ENCODE measurements around the gene PLOD2.
A peak's percentile ranks its signal among the peaks of the same experiment; 100 is the strongest.

PLOD2 gene

DNA sequence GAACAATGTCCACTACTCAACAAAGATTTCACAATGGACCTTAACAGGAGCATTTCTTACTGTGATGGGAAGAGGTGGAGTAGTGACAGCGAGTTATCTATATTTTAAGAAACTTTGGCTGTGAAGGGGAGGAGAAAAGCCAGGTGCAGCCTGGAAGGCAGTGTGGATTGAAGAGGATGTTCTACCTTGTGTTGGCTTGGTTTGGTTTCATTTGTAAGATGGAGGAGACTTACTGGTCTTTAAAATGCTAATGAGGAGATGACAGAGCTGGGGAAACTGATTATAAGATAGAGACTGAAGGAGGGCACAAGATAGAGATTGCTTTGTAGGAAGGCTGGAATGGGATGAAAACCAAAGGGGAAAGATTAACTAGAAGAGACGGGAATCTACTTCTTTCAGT, 59.4 kb downstream of the PLOD2 start:
- DNase-seq, result no peak

DNA sequence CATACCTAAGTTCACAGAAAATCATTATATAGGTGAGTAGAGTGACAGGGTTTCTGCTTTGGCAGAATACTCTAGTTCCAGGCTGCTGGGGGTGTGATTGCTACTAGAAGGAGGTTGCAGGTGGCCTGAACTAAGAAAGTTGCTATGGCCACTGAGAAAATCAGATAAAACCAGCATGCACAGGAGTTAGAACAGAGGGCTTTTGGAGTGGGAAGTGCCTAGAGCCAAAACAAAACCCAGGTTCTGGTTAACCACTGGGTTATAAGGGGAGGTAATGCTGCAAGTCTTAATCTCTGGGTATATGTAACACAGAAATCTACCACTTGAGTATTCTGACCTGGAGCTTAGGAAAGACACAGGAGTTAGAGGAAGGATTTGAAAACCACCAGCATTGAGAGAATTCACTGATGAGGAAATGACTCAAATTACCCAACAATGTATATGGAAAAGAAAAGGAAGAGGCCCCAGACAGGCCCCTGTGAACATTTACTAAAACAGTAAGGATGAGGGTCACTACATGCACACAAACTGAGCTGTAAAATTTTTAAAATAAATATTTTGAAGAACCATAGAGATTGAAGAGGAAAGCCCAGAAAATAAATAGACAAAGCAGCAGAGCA, 60.0 kb downstream of the PLOD2 start:
- DNase-seq, result no peak

DNA sequence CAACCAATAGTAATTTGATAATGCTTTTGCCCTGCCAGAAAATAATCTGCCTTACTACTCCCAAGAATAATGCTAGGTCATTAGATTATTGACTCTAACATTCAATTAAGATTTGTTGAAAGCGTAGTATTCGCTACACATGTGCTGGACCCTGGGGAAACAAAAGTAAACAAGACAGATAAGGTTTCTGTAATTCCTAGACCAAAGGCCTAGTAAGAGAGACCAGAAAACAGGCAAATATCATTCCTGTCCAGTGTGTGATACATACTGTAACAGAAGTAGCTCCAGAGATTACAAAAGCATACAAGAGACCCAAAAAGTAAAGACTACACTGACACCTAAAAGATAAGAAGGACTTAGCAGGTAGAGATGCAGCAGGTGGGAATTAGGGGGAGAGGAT, 60.8 kb downstream of the PLOD2 start:
- no peak for DNase-seq

DNA sequence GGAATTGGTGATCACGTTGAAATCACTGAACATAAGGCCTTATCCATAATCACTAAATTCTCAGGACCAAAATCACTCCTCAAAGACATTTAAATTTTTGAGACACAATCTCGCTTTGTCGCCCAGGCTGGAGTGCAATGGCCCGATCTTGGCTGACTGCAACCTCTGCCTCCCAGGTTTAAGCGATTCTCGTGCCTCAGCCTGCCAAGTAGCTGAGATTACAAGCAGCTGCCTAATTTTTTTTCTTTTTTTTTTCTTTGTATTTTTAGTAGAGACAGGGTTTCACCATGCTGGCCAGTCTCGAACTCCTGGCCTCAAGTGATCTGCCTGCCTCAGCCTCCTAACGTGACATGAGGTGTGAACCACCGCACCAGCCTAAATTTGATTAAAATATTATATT, 61.7 kb downstream of the PLOD2 start:
- DNase-seq, result no peak

DNA sequence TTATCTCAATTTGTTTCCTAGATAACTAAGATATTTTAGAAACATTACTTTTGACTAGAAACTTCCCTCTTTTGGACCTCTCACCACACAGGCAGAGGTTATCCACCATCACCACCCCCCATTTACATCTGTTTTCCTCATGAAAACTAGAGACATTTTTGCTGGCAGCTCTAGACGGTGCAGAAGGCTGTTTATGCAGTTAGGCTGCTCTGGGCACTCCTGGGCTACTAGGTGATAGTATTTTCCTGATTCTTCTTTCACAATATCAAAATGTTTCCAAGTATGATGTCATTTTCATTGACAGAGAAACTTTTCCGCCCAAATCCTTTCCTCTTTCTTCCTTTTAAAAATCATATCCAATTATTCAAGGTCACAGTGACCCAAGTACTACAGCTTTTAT, 67.1 kb downstream of the PLOD2 start:
- no peak for DNase-seq

DNA sequence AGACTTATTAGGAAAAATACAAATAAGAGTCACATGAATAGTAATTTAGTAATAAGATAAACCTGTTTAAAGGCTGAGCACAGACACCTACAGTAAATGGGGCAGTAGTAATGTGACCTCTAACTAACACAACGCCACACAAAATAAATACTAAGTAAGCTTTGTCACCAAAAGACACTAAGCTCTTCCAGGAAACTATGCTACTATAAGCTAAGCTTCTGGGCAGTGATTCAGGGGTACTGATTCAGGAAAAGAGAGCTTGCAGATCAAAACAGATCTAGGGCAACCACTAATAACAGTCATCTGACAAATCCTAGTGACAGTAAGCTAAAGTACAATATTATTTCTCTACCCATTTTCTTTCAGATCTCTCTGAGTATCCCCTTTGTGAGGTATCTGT, 68.8 kb downstream of the PLOD2 start:
- no peak for DNase-seq

DNA sequence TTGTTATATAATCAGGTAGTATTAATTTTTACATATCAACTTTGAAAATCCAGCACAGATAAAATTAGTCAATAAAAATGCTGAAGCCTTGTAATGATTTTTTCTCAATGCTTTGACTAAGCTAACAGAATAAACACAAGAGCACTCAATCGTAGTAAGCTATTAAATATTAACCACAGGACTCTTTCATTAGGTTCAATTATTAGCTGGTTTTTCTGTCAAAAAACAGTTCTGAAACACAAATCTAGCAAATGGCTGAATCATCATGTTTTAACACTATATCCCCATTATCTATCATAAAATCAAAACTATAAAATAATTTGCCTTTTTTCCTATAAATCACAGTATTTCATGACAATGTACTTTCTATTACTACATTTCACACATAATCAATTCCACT, 69.6 kb downstream of the PLOD2 start:
- no peak for DNase-seq

DNA sequence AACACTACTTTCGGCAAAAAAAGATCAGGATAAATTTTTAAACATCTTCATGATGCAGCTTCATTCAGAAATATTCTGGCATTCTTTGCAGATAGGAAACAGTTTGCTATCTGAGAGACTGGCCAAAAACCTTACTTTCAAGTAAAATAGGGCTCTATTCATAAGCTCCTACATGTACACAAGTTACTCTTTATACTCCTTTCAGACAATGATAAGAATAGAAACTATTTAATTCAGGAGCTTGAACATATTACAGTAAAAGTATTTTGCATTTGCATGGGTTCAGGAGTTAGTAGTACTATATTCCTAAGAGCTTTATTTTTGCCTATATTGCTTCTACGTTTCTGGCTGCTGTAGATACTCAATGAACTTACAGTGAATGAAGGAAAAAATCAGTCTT, 70.5 kb downstream of the PLOD2 start:
- DNase-seq, result no peak

DNA sequence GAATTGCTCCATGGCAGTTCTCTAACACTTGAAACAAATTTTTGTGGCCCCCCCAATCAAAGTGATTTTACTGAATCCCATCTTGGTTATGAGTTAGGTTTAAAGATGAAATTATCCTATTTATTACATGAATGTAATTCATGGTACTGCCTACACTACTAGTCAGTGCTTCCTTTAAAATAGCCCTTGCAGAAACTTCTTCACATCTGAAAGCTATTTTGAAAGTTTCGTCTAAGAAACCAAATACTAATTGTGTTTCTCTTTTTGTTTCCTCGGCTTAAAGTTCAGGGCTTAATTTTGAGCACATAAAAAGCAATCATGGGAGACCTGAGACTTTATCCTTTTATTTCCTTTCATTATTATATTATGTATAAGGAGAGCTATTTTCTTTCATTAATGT, 72.1 kb downstream of the PLOD2 start:
- no peak for DNase-seq

DNA sequence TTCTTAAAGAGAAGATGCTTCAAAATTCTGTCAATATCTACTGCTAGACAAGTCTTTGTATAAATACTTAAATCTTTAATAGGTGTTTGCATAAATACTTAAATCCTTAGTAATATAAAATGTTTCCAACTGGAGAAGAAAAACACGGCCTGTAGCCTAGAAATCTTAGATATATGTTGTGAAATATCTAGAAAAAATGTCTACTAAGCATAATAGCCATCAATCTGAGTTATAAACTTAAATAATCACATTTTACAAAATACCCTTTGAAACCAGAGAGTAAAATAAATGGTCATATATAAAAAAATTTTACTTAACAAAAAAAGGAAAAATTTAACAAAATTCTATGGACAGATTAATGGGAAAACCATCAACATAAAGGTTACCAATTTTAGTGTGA, 73.9 kb downstream of the PLOD2 start:
- DNase-seq, result no peak

DNA sequence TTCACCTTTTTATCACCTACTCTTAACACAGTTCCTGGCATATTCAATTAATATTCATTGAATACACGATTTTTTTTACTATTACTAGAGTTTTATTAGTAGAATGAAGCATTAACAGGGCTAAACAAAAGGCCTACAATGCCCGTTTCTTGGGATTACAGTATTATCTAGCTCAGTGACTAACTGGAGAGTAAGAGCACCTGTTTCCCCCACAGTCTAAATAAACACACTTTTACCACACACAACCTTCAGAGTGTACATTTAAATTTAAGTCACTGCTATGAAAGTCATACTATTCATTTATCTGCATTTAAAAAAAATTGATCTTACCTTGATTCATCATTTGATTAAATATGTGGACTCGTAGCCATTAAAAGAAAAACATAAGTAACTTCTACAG, 74.8 kb downstream of the PLOD2 start:
- DNase-seq, result no peak

DNA sequence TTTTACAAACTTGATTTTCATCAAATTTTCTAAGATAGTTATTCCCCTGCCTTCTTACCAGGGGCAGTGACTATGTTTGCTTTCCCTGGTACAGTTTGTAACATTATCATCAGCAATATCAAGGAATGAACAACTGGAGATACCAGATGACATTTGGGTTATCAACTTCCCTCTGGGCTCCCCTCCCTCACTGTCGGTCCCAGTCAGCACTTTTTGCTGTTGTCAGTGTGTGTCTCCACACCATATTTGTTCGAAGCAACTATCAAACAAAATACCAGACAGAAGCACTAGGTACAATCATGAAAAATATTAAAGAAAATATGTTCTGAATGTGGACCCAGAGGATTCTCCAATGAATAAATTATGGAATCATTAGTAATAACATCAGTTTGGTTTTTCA, 75.3 kb downstream of the PLOD2 start:
- no peak for DNase-seq

DNA sequence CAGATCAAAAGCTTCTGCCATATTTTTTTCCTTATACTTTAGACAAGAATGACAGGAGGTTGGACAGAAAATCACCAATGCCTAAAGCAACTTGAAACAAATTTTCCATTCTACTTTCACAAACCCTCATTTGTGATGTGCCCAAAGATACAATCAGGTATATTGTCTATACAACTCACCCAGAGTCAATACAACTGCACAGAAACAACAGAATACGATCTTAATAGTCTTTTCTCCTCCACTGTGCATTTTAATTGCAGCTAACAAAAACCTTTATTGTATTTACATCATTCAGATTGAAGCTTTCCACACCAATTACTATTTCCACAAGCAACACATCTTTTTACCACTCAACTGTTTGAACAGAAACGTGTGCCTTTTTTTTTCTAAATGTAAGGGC, 80.4 kb downstream of the PLOD2 start:
- DNase-seq, result no peak

DNA sequence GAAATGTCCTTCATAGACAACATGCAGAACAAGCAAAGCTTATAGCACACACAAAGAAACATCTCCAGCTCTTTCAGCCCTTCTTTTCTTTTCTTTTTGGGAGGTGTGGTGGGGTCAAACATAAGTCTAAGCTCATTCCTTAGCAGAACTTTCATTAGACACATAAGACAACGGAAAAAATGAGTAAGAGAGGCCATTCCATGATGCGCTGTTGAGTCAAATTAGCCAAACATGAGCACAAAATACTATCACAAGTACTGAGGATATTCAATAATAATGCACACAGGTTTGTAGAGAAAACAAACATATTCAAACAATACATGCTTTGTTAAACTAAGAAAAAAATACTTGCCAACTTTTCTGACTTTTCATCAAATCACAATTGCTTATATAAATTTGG, 83.0 kb downstream of the PLOD2 start:
- no peak for DNase-seq

DNA sequence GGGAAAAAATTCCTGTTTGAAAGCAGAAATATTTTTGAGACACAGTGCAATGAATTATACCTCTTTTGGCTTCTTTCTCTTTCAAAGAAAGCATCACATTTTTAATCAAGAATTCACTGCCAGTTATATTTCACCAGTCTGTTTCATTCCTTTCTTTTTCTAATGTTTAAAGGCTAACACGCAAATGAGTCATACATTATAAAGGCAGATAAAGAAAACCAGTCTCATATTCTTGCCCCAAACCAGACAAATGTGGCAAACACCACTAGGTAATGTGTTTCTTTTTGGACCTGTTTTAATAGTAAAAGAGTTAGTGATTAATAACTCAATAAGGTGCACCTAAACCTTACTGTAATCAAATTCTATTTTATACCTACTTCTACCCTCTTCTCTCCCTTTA, 83.8 kb downstream of the PLOD2 start:
- DNase-seq, result no peak

DNA sequence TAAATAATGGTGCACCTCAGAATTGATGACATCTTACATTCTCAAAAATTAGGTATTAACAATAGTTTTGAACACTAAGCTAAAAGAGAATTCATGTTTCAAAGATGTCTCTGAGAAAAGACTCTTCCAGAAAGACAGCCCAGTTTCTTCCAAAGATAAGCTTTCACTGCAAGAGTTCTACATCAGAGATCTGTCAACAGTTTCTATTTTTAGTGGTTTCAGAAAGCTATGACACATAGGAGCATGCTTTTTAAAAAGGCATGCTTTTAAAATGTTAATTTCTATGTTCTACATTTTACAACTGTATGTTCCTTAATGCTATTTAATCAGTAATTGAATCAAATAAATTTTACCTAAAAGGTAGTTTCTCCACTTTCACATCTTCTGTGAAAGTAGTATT, 88.2 kb downstream of the PLOD2 start:
- DNase-seq, result no peak

DNA sequence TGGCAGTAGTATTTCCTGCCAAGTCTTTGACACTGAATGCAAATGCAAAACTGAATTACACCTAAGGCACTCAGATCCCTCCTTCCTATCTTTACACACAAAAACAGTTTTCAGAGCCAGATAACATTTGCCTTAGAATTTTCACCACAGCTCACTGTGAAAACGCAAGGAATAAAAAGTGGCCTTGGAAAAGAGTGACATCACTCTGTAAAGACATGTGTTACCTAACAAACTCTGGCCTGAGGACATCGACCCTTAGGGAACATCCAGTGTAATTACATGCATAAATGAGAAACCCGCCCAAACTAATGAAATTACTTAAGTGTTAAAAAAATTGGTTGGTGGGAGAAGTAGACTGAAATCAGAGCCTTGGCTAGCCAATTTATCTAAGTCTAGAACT, 88.9 kb downstream of the PLOD2 start:
- no peak for DNase-seq

DNA sequence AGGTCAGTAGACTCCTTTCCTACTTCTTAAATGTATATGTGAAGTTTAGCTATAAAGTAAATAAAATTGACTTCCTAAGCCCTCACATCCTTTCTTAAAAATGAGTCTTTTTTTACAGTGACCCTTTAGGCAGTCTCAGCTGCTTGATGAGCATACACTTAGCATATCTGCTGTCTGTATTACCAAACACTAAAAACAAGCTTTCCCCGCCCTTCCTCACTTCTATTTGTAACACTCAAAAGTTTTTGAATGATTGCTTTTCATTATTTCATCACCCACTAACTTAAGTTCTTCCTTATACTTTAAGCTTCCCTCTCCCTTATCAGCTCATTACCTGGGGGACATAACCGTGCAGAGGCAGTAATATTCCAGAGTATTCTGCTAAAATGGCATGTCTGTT, 89.4 kb downstream of the PLOD2 start:
- DNase-seq, result no peak

DNA sequence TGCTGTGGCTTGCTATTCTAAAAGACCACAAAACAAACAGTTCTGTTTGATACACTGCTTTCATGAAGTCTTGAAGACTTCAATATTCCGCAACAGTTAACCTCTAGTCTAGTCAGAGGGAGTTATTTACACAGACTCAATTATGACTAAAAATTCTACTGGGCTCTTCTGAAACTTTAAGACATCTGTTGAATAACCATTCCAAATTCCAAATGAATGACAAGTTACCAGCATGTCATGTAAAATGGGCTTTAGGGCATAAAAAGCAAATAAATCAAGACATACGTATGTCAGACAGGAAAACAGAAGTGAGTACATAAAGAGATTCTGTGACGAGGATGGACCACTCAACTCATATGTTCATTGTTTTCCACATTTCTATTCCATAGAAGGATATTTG, 93.9 kb downstream of the PLOD2 start:
- no peak for DNase-seq

DNA sequence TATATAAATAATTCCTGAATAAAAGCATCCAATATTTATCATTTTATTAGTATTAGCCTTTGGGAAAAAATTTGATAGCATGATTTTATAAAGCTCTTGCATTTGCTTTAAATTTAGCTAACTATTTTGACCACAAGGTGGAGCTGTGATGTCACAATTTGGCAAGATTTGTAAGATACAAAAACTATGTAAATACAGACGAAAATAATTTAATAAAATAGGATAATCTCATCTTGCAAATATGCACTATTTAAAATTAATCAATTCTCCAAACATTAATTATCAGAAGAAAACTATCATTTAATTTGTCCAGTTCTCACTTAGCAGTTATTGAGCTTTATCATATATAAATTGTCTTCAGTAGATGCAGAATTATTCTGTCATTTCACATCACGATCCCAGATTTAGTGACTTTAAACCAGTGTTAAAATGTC, 95.4 kb downstream of the PLOD2 start:
- DNase-seq, result peak in 5 of 58 donors; percentile 0 to 46 (median 7)

DNA sequence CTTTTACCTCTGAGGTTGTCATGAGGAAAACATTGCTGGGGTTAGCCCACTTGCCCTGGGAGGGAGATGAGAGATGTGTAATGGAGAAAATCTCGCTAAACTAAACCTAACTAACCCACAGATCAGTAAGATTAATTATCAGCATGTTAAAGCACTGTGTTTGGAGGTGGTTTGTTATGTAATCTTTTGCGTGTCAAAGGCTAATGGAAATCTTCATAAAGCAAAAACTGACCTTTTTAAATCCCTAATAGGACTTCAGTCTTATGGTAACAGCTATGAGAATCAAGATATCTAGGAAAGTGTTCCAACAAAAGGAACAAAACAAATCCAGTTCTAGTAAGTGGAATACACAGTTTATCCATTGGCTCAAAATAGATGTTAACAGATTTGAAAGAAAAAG, 102.7 kb downstream of the PLOD2 start:
- no peak for DNase-seq

DNA sequence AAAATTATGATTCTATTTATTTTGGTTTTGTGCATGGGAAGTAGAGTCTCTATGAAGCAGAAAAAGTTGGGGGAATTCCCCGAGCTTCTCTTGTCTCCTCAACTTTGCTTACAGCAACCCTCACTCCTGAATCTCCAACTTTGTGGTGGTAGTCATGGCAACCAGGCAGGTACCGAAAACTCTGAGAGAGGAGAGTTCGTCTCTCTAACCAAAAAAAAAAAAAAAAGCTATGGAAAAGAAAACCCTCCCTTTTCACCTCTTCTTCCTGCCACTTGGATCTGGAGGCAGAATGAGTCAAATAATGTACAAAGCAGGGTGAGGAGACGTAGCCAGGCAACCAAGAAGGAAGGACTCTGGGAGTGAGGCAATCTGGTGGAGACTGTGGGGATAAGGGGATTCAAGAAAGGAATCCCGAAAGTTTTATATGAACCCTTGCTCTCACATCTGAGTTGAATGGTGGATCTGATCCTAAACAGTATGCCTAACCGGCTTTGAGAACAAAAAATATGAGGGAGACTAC, 108.1 kb downstream of the PLOD2 start:
- no peak for DNase-seq

DNA sequence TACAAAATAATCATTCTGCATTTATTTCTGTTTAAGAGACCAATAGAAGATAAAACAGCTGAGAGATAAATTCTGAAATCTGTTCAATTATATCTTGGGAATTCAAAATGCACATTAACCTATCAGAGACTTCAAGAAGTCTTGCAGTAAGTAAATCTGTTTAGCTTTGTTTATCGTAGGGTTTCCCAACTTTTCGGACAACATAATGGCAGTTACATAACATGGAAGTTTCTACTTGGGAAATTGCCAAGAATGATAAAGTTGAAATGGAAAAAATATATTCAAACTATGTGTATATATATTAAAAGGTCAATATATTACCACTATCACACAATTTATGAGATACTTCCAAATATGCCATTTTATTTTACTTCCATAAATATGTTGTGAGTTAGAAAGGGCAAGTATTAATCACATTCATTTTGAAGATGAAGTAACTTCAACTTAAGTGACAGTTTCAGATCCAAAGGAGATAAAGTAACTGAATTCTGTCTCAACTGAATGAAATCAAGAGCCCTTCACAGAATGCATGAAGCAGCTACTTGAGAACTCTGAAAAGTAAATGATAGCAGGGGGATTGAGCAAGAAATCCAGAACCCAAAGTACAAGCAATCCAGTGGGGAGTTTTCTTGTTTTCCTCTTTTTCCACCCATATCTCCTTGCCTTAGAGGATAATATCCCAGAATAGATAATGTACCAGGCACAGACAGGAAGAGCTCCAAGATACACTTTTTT, 108.8 kb downstream of the PLOD2 start:
- no peak for DNase-seq
